GM18519 (cell line): ENCODE data around the gene CRELD2.
"Not testable (repeated sequence)": the region's sequence is repeated elsewhere in the genome, so short reads cannot be mapped to it uniquely, and the experiment has no call there.

Source experiments
- ATAC-seq: cut with Tn5 transposase; IDR thresholded peaks from one replicate; pipeline ENCODE4 v1.9.1; 2021; ENCODE audit warnings: mild to moderate bottlenecking, moderate library complexity; ENCODE audit not compliant: unreplicated experiment, low FRiP score

CRELD2 gene

GRCh38 chr22:49941507-49942316, 23.3 kb downstream of the CRELD2 start:
- ATAC-seq: no peak

- ATAC-seq: no peak
These were observed 24.4 kb downstream of the CRELD2 start for GRCh38 chr22:49942565-49943404.

- ATAC-seq: no peak
These were observed 25.0 kb downstream of the CRELD2 start for GRCh38 chr22:49943405-49943765.

GRCh38 chr22:49943771-49944398, 25.5 kb downstream of the CRELD2 start:
- ATAC-seq: no peak

GRCh38 chr22:49944399-49944891, 26.0 kb downstream of the CRELD2 start:
- no peak for ATAC-seq

- not testable (repeated sequence) for ATAC-seq
These were observed 26.8 kb downstream of the CRELD2 start for GRCh38 chr22:49945042-49945794.

- no peak for ATAC-seq
These were observed 28.3 kb downstream of the CRELD2 start for GRCh38 chr22:49946612-49947295.

- ATAC-seq: no peak
These were observed 28.8 kb downstream of the CRELD2 start for GRCh38 chr22:49947296-49947622.

- no peak for ATAC-seq
These were observed 29.9 kb downstream of the CRELD2 start for GRCh38 chr22:49948116-49948957.

- ATAC-seq: no peak
These were observed 30.8 kb downstream of the CRELD2 start for GRCh38 chr22:49948958-49949913.

GRCh38 chr22:49949914-49950292, 31.5 kb downstream of the CRELD2 start:
- no peak for ATAC-seq

GRCh38 chr22:49950396-49950994, 32.1 kb downstream of the CRELD2 start:
- no peak for ATAC-seq

GRCh38 chr22:49951000-49951677, 32.7 kb downstream of the CRELD2 start:
- ATAC-seq: no peak

GRCh38 chr22:49951678-49951985, 33.2 kb downstream of the CRELD2 start:
- ATAC-seq: no peak

- ATAC-seq: no peak
These were observed 33.8 kb downstream of the CRELD2 start for GRCh38 chr22:49951986-49952896.

GRCh38 chr22:49953027-49953679, 34.7 kb downstream of the CRELD2 start:
- ATAC-seq: no peak
